Spleen (tissue), 7 donors: Measurements from ENCODE around the gene SMOC2.

Source experiments
- POLR2A ChIP-seq, 3 donors: fragments of 450-650 bp; IDR thresholded peaks; one replicate each; pipeline ENCODE4 v1.5.1; 2017; ENCODE audit warnings: antibody characterized with exemption in 3 of 3, mild to moderate bottlenecking in 1 of 3
- POLR2AphosphoS5 ChIP-seq, 3 donors: sonication (generic); formaldehyde crosslinking; IDR thresholded peaks; one replicate each; pipeline ENCODE4 v1.5.1; 2017; ENCODE audit warnings: antibody characterized with exemption in 3 of 3
- TF ChIP-seq, protein P1 (sequence below), 11 experiments: fragments of 200-600 bp in 7 of 11; fragments of 450-650 bp in 4 of 11; sonication (generic) in 4 of 11; IDR thresholded peaks in 8 of 11; conservative IDR thresholded peaks in 3 of 11; 1 replicate in 7 of 11; 2 replicates in 4 of 11; pipeline versions ENCODE4 v1.4.0 to v1.8.0; 2016 to 2021; ENCODE audit warnings: antibody characterized with exemption in 11 of 11, inconsistent platforms in 4 of 11, mild to moderate bottlenecking in 1 of 11
- donor health status: DM: no; HTN: no; CAD: no; lungs with moderate emphysema.
- donor health status: DM: no; HTN: no; CAD: no.
- donor health status: DM: no; HTN: no; CAD: no.

DNA sequence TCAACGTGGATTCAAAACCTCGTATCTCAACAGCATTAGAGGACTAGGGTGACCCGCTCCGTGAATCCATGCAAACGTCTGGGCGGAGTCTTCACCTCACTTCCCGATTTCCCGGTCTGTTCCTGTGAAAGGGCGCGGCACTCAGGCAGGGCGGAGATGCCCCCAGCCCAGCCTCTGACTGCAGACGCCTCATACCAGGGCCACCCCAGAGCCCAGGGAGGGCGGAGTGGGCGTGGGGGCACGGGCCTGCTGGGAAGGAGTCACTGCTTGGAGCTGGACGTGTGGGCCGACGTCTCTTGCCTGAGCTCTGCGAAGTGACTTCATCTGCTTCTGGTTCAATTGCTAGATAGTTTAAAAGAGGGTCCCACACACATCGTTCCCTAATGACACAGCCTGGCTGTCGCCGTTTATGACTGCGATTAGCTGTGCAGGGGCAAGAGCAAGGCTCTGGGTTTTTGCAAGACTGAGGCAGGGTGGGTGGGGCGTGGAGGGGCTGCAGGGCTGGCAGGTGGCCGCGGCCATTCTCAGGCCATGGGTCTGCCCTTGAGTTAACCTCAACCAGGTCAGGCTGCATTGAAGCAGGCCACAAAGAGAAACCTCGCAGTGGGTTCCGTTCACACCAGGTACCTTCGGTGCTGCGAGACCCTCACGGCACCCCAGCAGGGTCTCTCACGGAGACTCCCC is 15.0 kb downstream of the SMOC2 start:
- TF ChIP-seq, protein P1, sequence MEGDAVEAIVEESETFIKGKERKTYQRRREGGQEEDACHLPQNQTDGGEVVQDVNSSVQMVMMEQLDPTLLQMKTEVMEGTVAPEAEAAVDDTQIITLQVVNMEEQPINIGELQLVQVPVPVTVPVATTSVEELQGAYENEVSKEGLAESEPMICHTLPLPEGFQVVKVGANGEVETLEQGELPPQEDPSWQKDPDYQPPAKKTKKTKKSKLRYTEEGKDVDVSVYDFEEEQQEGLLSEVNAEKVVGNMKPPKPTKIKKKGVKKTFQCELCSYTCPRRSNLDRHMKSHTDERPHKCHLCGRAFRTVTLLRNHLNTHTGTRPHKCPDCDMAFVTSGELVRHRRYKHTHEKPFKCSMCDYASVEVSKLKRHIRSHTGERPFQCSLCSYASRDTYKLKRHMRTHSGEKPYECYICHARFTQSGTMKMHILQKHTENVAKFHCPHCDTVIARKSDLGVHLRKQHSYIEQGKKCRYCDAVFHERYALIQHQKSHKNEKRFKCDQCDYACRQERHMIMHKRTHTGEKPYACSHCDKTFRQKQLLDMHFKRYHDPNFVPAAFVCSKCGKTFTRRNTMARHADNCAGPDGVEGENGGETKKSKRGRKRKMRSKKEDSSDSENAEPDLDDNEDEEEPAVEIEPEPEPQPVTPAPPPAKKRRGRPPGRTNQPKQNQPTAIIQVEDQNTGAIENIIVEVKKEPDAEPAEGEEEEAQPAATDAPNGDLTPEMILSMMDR (IDR thresholded peaks at IDR 0.05 in 8 of 11, conservative IDR thresholded peaks at IDR 0.05 in 3 of 11) = no peak
- no peak for TF ChIP-seq POLR2AphosphoS5 (IDR thresholded peaks at IDR 0.05)
- no peak for TF ChIP-seq POLR2A (IDR thresholded peaks at IDR 0.05)
